HG03025 (cell line): Measurements from ENCODE around the gene EXOSC2.

Source experiments
- ATAC-seq: cut with Tn5 transposase; IDR thresholded peaks from one replicate; pipeline ENCODE4 v1.9.1; 2021; ENCODE audit warnings: mild to moderate bottlenecking, moderate library complexity; ENCODE audit not compliant: unreplicated experiment, low FRiP score

Gene EXOSC2

GRCh38 chr9:130692321-130692720 is 1.3 kb upstream of the EXOSC2 start:
- ATAC-seq = no peak

- no peak for ATAC-seq
Measured at GRCh38 chr9:130693101-130693425, 517 bp upstream of the EXOSC2 start.

DNA sequence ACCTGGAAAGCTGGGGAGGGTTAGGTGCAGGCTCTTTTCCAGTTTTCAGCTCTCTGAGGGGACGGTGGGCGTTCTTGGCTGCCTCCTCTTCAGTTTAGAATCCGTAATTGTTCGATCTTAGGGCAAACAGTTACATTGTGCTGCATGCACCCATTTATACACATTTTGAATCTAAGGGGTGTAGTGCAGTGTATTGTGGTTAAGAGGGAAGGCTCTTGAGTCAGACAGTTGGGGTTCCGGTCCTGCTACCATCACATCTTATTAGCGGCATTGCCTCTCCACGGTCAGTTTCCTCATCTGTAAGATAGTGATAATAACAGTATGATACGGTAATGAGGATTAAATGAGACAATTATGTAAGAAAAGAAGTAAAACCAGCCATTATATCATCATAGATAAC is 625 bp downstream of the EXOSC2 start:
- ATAC-seq = no peak

DNA sequence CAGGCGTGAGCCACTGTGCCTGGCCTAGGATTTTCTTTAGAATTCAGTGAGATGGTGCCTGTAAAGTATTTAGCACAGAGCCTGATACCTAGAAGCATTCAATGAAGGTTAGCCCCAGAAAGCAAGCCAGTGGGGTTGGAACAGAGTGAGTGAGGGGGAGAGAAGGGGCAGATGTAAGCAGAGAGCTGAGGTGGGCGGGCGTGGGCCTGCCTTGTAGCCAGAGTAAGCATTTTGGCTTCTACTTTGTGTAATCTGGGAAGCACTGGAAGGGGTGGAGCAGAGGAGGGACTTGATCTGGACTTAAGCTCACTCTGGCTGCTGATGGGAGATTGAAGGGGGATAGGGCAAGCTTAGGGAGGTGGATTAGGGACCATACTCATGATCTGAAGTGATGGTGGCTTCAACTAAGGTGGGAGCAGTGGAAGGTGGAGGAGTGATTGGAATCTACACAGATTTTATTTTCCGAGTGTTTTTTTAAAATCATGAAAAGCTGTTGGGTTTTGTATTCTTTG is 2.6 kb downstream of the EXOSC2 start:
- no peak for ATAC-seq

DNA sequence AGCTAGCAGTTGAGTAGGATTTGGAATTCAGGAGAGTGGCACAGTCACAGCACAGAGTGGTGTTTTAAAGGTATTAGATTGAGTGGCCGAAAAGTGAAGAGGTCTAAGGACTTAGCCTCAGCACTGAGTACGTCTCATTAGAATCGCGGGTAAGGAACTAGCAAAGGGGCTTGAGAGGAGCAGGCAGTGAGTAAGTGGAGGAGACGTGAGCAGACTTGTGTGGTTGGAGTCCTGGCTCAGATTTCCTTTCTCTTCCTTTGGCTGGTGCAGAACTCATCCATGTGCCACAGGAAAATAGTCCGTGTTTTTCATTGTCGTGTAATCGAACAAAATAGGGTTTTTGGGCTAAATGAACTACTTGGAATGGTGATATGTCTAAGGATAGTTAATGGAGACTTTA is 3.4 kb downstream of the EXOSC2 start:
- ATAC-seq = no peak

- ATAC-seq = no peak
Measured at GRCh38 chr9:130698514-130698913, 4.9 kb downstream of the EXOSC2 start.

GRCh38 chr9:130699047-130699446 is 5.5 kb downstream of the EXOSC2 start:
- no peak for ATAC-seq

- ATAC-seq = no peak
Measured at GRCh38 chr9:130701059-130702022, 7.8 kb downstream of the EXOSC2 start.

- ATAC-seq = no peak
Measured at GRCh38 chr9:130703501-130703900, 9.9 kb downstream of the EXOSC2 start.

DNA sequence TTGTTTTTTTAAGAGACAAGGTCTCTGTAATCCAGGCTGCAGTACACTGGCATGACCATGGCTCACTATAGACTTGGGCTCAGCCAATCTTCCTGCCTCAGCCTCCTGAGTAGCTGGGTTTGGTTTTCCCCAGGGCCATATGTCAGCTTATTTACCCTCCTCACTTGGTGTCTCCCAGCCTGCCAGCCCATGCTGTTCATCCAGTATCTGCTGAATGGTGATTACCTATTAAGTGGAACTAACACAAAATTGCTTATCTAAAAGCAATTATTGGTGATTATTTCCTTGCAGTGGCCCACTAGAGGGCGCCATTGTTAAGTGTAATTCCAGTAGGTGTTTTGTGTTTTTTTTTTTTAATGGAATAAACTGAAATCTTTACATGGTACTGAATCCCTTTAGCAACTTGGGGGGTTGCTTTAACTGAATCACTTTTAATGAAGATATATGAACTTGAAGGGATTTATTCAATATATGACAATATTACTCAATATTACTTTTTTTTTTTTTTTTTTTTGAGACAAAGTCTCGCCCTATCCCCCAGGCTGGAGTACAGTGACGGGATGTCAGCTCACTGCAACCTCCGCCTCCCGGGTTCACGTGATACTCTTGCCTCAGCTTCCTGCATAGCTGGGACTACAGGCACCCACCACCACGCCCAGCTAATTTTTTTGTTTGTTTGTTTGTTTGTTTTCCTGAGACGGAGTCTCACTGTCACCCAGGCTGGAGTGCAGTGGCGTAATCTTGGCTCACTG is 13.8 kb downstream of the EXOSC2 start:
- no peak for ATAC-seq

GRCh38 chr9:130710822-130711352 is 17.3 kb downstream of the EXOSC2 start:
- no peak for ATAC-seq

- no peak for ATAC-seq
Measured at GRCh38 chr9:130711469-130711868, 17.9 kb downstream of the EXOSC2 start.

DNA sequence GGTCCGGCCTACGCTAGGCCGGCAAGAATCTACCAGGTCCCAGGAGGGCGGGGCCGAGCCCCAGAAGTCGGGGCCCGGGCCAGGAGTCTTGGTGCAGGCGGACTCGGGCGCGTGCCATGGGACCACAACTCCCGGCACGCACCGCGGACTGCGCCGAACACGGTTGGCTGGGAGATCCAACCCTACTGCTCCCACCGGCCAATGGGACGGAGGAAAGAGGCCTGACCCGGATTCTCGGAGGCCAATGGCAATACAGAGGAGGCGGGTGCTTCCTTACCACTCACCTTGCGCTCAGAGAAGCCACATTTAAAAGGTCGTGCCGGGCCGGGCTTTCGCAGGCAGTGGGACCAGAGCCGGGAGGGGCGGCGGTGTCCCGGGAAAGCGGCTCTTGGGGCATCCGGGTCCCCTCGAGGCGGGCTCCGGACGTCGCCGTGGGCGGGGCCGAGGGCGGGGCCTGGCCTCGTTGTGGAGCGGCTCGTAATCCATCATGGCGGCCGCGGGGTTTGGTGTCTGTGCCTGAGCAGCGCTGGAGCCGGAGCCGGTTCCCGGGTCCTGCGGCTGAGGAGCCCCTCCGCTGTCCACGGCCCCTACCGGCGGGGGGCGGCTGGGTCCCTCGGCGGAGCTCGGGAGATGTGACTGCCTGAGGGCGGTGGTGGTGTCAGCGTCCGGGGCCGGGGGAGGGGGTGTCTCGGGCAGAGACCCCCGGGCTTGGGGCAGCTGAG is 19.1 kb downstream of the EXOSC2 start:
- peak; percentile 92 for ATAC-seq

- peak; percentile 3 for ATAC-seq
Measured at GRCh38 chr9:130713286-130713960, 19.8 kb downstream of the EXOSC2 start.

- no peak for ATAC-seq
Measured at GRCh38 chr9:130714586-130715110, 21.1 kb downstream of the EXOSC2 start.

GRCh38 chr9:130715270-130715669 is 21.7 kb downstream of the EXOSC2 start:
- no peak for ATAC-seq

DNA sequence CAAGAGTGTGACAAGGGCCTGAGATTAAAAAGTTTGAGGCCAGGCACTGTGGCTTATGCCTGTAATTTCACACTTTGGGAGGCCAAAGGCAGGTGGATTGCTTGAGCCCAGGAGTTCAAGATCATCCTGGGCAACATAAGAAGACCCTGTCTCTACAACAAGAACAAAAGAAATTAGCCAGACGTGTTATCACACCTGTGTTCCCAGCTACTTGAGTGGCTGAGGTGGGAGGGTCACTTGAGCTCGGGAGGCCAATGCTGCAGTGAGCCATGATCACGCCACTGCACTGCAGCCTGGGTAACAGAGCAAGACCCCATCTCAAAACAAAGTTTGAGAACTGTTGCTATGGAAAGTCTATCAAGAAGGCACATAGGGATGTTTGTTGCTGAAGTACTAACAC is 25.0 kb downstream of the EXOSC2 start:
- ATAC-seq = no peak

DNA sequence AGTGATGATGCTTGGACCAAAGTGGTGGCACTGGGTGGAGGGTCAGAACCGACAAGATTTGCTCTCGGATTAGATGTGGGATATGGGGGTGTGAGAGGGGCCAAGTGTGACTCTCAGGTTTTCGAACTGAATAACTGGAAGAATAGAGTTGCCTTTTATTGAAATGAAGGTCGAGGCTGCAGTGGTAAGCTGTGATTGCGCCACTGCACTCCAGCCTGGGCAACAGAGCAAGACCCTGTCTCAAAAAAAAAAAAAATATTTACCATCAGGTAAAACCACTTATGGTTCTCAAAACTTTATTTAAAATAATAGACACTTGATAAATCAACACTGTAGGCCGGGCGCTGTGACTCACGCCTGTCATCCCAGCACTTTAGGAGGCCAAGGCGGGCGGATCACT is 27.2 kb downstream of the EXOSC2 start:
- ATAC-seq = no peak

GRCh38 chr9:130728721-130729120 is 35.1 kb downstream of the EXOSC2 start:
- no peak for ATAC-seq

GRCh38 chr9:130729145-130729544 is 35.6 kb downstream of the EXOSC2 start:
- no peak for ATAC-seq
